Tongue (tissue), 2 donors: ENCODE measurements around the gene GRIK3. TPM values are rescaled to one million over a fixed set of nuclear protein-coding genes. Genes with fewer than 3 reads are reported as not detected.

Experiments used
- DNase-seq: peaks from one replicate; pipeline ENCODE4 v3.0.0-alpha.2; 2015
- total RNA-seq: library from RNA; depleted of rRNA; stranded (reverse); fragments of >200 nt; gene quantifications from one replicate; pipeline ENCODE4 v1.2.3, GENCODE V29; 2014

The GRIK3 gene
- total RNA-seq, 1 donor from 2014 or later: 3.2 TPM

DNA sequence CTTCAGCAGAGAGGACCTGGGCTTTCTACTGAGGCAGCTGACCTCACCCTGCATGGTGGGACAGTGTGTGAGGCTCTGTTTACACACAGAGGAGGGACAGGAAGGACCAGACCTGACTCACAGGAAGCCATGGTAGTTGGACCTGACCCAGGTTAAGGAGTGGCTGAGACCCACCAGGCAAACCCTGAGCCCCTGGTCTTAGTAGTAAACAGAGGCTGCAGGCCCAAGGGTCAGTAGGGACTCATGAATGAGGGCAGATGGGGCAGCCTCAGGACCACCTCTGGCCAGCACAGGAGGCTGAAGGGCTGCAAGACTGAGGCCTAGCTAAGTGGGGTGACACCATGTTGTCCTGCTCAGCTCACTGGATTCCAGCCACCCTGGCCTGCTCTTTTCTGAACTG lies 273.2 kb downstream of the GRIK3 start:
- no peak for DNase-seq

DNA sequence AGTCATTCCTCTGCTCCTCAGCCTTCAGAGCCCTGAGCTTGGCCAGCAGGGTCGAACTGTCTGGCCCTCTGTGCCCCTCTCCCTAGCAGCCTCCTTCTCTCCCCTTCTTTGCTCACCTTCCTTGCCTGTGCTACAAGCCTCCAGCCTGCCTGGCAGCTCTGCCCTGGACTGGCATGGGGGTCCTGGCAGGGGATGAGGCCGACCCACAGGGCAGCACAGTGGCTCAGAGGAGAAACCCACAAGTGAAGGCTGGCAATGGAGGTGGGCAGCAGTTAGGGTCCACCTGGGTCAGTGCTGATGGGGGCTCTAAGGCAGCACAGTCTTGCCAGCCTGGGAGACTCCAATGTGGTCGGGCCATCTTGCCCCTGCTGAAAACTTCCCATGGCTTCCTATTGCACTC lies 274.2 kb downstream of the GRIK3 start:
- DNase-seq: no peak

DNA sequence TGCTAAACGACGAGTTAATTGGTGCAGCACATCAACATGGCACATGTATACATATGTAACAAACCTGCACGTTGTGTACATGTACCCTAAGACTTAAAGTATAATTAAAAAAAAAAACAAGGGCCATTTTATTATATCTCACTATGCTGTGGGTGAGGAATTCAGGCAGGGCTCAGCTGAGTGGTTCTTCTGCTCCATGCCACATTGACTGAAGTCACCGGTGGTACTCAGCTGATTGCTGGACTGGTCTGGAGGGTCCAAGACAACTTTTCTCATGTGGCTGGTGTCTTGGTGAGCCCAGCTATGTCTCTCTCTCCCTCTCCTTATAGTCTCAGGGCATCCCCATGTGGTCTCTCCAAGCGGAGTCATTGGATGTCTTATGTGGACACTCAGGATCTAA lies 275.0 kb downstream of the GRIK3 start:
- no peak for DNase-seq

DNA sequence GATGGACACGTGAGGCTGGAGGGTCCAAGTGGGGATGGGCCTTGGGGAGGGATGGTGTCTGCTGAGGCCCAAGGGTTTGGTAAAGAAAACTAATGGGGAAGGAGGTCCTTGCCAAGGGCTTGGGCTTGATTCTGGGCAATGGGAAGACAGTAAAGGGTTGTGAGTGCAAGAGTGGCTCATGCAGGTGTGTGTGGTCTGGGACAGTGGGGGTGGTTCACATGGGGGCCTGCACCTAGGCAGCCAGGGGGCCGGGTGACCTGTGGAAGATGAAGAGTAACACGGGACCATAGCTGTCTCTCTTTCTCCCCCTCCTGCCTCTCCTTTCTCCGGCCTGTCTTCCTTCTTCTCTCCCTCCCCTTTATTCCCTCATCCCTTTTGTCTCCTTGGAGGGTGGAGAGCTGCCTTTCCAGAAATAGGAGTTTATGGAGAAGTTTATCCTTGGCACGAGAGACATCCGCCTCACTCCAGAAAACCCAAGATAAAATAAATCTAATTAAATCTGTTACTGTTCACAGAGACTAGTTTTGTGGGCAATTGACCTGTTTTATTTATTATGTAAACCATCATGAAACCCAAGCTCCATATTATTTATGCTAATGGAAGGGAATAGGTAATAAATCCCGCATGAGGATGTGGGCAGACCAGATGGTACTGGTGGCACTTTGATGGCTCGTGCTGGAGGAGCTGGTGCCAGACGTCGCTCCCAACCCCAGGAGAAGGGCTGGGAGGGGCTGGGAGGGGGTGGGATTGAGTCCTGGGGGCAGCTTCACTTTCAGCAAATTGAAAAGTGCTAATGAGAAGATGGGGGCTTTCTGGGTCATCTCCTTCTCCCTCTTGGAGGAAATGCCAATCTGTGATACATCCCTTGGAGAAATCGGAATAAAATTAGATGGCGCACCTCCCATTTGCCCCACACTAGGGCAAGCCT lies 278.7 kb downstream of the GRIK3 start:
- DNase-seq: no peak

DNA sequence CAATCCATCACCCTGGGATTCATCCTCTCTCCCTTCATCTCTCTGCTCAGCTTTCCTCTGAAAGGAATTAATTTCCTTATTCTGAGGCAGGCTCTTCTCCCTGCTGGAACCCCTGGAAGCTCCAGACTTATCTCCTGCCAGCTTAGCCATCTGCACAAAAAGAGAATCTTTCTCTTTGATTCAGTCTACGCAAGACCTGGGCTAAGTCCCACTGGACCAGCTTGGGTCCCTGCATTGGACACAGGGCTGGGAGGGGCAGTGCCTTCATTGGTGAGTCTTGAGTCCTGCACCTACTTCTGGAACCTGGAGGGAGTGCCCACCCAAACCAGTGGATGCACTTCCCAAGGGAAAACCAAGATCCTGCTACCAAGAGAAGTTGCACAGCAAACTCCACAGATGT lies 279.9 kb downstream of the GRIK3 start:
- DNase-seq: no peak

DNA sequence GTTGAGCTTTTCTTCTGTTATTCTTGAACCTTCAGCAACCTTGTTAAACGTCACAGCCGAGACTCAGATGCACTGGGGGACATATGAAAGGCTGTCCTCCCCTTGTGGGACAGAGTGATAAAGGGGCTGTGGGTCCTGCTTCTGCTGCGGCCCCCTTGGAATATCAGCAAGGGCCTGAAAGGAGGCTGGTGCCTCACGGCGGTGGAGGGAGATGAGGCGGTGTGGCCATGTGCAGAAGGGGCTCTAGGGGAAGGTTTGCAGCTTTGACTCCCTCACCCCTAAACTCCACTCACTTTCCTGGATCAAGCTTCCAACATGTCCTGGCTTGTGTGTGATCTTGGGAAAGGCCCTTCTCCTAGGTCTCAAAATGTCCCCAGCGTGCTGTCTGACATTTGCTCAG lies 280.9 kb downstream of the GRIK3 start:
- DNase-seq: no peak

DNA sequence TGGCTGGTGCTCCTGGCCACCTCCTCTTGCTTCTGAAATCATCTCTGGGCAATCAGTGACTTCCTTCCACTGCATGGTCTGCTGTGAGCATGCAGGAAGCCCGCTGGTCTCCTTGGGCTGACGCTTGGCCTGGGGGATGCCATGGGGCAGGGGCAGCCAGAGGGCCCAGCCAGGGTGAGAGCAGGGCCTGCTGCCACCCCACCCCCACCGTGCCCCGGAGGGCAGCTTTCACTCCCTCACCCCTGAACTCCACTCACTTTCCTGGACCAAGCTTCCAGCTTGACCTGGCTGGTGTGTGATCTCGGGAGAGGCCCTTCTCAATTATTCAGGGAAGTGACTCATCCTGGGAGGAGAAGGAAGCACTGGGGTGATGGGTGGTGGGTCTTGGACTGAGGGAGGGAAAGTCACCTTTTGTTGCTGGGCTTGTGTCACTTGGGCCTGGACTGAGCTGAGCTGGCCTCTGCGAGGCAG lies 281.4 kb downstream of the GRIK3 start:
- no peak for DNase-seq

DNA sequence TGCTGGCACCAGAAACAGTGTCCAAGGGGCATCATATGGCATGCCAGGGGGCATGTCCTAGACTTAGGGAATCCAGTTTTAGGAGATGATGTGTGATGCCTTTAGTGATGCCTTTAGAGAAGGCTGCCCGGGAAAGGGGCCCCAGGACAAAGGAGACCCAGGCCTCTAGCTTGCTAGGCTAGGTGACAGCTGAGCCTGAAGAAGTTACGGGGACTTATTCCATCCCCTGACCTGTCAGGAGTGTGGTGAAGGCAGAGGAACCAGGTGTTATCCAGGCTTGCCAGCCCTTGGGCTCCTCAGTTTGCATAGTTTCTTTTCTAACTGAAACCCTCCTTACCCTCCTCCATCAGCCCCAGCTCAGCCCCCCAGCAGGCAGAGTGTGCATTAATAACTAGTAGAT lies 281.9 kb downstream of the GRIK3 start:
- DNase-seq: no peak

DNA sequence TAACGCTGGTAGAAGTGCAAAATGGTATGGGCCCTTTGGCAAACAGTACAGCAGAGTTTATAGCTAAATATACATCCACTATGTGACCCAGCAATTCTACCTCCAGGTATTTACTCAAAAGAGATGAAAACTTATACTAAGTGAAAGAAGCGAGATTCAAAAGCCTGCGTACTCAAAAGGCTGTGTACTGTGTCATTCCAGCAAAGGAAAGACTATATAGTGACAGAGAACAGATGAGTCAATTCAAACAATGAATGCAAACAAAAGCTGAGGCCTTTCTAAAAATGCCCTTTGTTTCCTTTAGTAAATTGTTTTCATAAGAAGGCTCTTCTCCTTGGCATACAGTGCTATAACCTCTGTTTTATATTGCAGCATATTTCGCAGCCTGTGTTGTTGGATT lies 282.8 kb downstream of the GRIK3 start:
- no peak for DNase-seq

DNA sequence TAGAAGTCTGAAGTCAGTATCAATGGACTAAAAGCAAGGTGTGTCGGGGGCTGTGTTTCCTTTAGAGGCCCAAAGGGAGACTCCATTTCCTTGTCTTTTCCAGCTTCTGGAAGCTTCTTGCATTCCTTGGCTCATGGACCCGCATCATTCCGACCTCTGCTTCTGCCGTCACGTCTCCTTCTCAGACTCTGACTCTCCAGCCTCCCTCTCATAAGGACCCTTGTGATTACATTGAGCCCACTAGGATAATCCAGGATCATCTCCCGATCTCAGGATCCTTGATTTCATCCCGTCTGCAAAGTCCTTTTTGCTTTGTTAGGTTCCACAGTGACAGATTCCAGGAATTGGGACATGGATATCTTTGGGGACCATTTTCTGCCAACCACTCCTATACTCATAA lies 285.8 kb downstream of the GRIK3 start:
- no peak for DNase-seq
